Sigmoid colon (tissue), 7 donors: Measurements from ENCODE around the gene AGXT. TPM values are rescaled to one million over a fixed set of nuclear protein-coding genes. Genes with fewer than 3 reads are reported as not detected.

Experiments
- DNase-seq: peaks from one replicate; pipeline ENCODE4 v3.0.0-alpha.2; 2019
- H3K27ac ChIP-seq, 4 donors: fragments of 200-600 bp; sonication (generic); one replicate each; pipeline ENCODE4 v1.5.1; 2016 to 2019; ENCODE audit warnings: mild to moderate bottlenecking in 1 of 4
- H3K27me3 ChIP-seq, 3 donors: fragments of 200-600 bp; sonication (generic); one replicate each; pipeline ENCODE4 v1.5.1; 2019; ENCODE audit warnings: mild to moderate bottlenecking in 1 of 3
- H3K36me3 ChIP-seq, 4 donors: fragments of 200-600 bp; sonication (generic); one replicate each; pipeline ENCODE4 v1.5.1; 2016 to 2019
- H3K4me1 ChIP-seq, 4 donors: fragments of 200-600 bp; sonication (generic); one replicate each; pipeline ENCODE4 v1.5.1; 2017 to 2019
- H3K4me3 ChIP-seq, 4 donors: fragments of 200-600 bp; sonication (generic); one replicate each; pipeline ENCODE4 v1.5.1; 2017 to 2019; ENCODE audit warnings: mild to moderate bottlenecking in 2 of 4, moderate library complexity in 1 of 4
- H3K9me3 ChIP-seq, 4 donors: fragments of 200-600 bp in 3 of 4; sonication (generic) in 3 of 4; one replicate each; pipeline versions ENCODE4 v1.5.1 to v1.6.1; 2013 to 2019
- EP300 ChIP-seq, 4 donors: sonication (generic); formaldehyde crosslinking; IDR thresholded peaks; one replicate each; pipeline ENCODE4 v1.6.1; 2017; ENCODE audit warnings: antibody characterized with exemption in 4 of 4
- POLR2A ChIP-seq, 2 donors: fragments of 450-650 bp; IDR thresholded peaks; one replicate each; pipeline ENCODE4 v1.6.1; 2016; ENCODE audit warnings: antibody characterized with exemption in 2 of 2, mild to moderate bottlenecking in 2 of 2, moderate library complexity in 2 of 2
- POLR2AphosphoS5 ChIP-seq, 4 donors: sonication (generic); formaldehyde crosslinking; IDR thresholded peaks; one replicate each; pipeline ENCODE4 v1.6.1; 2017; ENCODE audit warnings: antibody characterized with exemption in 4 of 4
- WGBS, 2 donors: extraction: QIAGEN DNeasy Blood & Tissue Kit; methylation state at CpG; one replicate each; pipeline ENCODE4 v1.1.7; 2013; 5-methylcytosine and 5-hydroxymethylcytosine counted together
- intact Hi-C: fragments of 100-400 bp; cut with DNase I; formaldehyde crosslinking; loops from one replicate; pipeline ENCODE4 v1.15.1; 2023
- polyA plus RNA-seq, 3 donors: library from polyadenylated mRNA; stranded (reverse); fragments of 200-250 nt; gene quantifications; one replicate each; pipeline ENCODE4 v1.2.3, GENCODE V29; 2013
- total RNA-seq, 4 donors: library from RNA; depleted of rRNA; stranded (reverse); fragments of >200 nt; gene quantifications; one replicate each; pipeline ENCODE4 v1.1.0, GENCODE V29; 2016
- TF ChIP-seq, protein P1 (sequence below), 4 experiments: fragments of 450-650 bp in 3 of 4; fragments of 200-600 bp in 1 of 4; IDR thresholded peaks; one replicate each; pipeline ENCODE4 v1.5.1; 2016 to 2019; ENCODE audit warnings: antibody characterized with exemption in 4 of 4, mild to moderate bottlenecking in 3 of 4, moderate library complexity in 2 of 4
- donor health status: healthy with polysubstance abuse.
- donor health status: Bipolar disorder and iron deficiency.
- donor health status: healthy.

Gene AGXT
- total and polyA plus RNA-seq, 7 donors: 0.60 to 2.4 (median 1.6) TPM; not detected in 4

DNA sequence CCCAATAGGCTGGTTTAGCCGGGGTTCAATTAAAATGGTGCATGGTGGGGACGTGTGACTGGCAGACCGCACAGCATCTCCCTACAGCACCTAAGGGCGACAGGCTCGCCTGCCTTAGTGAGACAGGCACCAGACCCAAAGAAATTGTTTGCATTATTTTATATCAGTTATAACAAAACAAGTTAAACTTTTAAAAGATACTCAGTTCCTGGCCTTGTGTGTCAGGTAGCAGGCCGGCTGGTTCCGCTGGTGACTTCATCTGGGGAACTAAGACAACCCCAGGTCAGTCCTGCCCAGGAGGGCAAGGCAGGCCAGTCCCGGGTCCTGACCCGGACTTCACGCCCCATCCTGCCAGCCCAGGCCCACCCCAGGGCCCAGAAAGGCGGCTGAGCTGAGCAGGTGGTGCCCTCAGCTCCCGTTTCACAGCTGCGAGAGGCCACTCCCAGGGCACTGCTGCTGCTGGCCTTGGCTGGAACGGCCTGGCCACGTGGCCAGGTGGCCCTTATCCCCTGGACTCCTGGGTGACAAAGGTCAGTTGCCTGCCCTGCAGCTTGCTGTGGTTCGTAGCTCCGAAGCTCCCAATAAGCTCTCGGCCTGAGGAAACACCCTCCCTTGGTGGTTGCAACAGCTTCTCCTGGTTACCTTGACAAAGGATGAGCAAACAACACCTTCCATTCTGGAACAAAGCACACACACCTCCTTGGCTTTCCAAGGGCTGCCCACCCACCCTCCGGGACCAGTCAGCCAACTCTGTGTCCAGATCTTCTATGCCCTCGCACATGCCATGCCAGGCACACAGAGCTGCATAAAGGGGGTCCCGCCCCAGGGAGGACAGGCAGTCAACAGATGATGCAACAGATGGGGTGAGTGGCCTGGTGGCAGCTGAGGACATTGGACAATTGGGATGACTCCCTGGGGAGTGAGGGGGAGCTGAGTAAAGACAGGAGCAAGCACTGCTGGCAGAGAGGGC, 11.3 kb upstream of the AGXT start:
- H3K4me3 ChIP-seq: no peak overlapping the region
- H3K27ac ChIP-seq: no peak overlapping the region
- peaks cover 0 to 5% (median 0%) of the 10 kb centered on the region in 4 donors for H3K9me3 ChIP-seq
- H3K4me1 ChIP-seq: no peaks in the 10 kb centered on the region
- H3K36me3 ChIP-seq: no peaks in the 10 kb centered on the region
- no peaks in the 10 kb centered on the region for H3K27me3 ChIP-seq
- WGBS, 2 donors: 45 to 78% methylated on average over 21 of the region's 21 CpGs
- DNase-seq: no peak
- no peak for TF ChIP-seq EP300 (IDR thresholded peaks at IDR 0.05)
- TF ChIP-seq POLR2A (IDR thresholded peaks at IDR 0.05): no peak
- TF ChIP-seq, protein P1, sequence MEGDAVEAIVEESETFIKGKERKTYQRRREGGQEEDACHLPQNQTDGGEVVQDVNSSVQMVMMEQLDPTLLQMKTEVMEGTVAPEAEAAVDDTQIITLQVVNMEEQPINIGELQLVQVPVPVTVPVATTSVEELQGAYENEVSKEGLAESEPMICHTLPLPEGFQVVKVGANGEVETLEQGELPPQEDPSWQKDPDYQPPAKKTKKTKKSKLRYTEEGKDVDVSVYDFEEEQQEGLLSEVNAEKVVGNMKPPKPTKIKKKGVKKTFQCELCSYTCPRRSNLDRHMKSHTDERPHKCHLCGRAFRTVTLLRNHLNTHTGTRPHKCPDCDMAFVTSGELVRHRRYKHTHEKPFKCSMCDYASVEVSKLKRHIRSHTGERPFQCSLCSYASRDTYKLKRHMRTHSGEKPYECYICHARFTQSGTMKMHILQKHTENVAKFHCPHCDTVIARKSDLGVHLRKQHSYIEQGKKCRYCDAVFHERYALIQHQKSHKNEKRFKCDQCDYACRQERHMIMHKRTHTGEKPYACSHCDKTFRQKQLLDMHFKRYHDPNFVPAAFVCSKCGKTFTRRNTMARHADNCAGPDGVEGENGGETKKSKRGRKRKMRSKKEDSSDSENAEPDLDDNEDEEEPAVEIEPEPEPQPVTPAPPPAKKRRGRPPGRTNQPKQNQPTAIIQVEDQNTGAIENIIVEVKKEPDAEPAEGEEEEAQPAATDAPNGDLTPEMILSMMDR (IDR thresholded peaks at IDR 0.05): no peak
- TF ChIP-seq POLR2AphosphoS5 (IDR thresholded peaks at IDR 0.05): no peak
- intact Hi-C loops: no loop called here

GRCh38 chr2:240858321-240858720, 10.3 kb upstream of the AGXT start:
- Histone ChIP-seq H3K4me1 (no peaks in the 10 kb centered on the region), H3K36me3 (no peaks in the 10 kb centered on the region), H3K9me3 (peaks cover 0 to 5% (median 0%) of the 10 kb centered on the region in 4 donors), H3K27ac (no peak overlapping the region), H3K27me3 (no peaks in the 10 kb centered on the region), H3K4me3 (no peak overlapping the region)
- intact Hi-C loops: no loop called here
- DNase-seq: no peak
- 86 to 91% methylated on average over 13 of the region's 13 CpGs for WGBS, 2 donors
- TF ChIP-seq EP300 (IDR thresholded peaks at IDR 0.05) (no peak), POLR2A (IDR thresholded peaks at IDR 0.05) (no peak), POLR2AphosphoS5 (IDR thresholded peaks at IDR 0.05) (no peak)
- TF ChIP-seq, protein P1 (IDR thresholded peaks at IDR 0.05): no peak

- whole genome bisulfite sequencing, 2 donors: 94% methylated on average over 10 of the region's 10 CpGs
Observed at GRCh38 chr2:240858871-240859270, 9.8 kb upstream of the AGXT start.

GRCh38 chr2:240861547-240861946, 7.1 kb upstream of the AGXT start:
- Histone ChIP-seq H3K4me1 (no peaks in the 10 kb centered on the region), H3K27ac (no peak overlapping the region), H3K36me3 (no peaks in the 10 kb centered on the region), H3K9me3 (no peaks in the 10 kb centered on the region), H3K4me3 (no peak overlapping the region), H3K27me3 (no peaks in the 10 kb centered on the region)
- intact Hi-C loops: no loop called here
- no peak for TF ChIP-seq EP300 (IDR thresholded peaks at IDR 0.05)
- TF ChIP-seq, protein P1 (IDR thresholded peaks at IDR 0.05): no peak
- no peak for TF ChIP-seq POLR2AphosphoS5 (IDR thresholded peaks at IDR 0.05)
- no peak for TF ChIP-seq POLR2A (IDR thresholded peaks at IDR 0.05)
- DNase-seq: no peak
- WGBS, 2 donors: 88 to 89% methylated on average over 2 of the region's 2 CpGs

More at GRCh38 chr2:240858871-240859270, 9.8 kb upstream of the AGXT start:
- intact Hi-C loops: no loop called here
- Histone ChIP-seq H3K4me1 (no peaks in the 10 kb centered on the region), H3K27me3 (no peaks in the 10 kb centered on the region), H3K27ac (no peak overlapping the region), H3K36me3 (no peaks in the 10 kb centered on the region), H3K4me3 (no peak overlapping the region), H3K9me3 (peaks cover 0 to 5% (median 0%) of the 10 kb centered on the region in 4 donors)
- TF ChIP-seq EP300 (IDR thresholded peaks at IDR 0.05) (no peak), POLR2AphosphoS5 (IDR thresholded peaks at IDR 0.05) (no peak), POLR2A (IDR thresholded peaks at IDR 0.05) (no peak)
- TF ChIP-seq, protein P1 (IDR thresholded peaks at IDR 0.05): no peak
- no peak for DNase-seq
